Muscle layer of colon (tissue), 2 donors: Measurements from ENCODE around the gene ADAM12.

ENCODE experiments used
- H3K27ac ChIP-seq: one replicate; pipeline ENCODE4 v1.7.0; 2013; ENCODE audit warnings: low read depth, mild to moderate bottlenecking, low read length, moderate library complexity
- H3K27me3 ChIP-seq, 2 donors: one replicate each; pipeline ENCODE4 v1.7.0; 2013; ENCODE audit warnings: low read length in 2 of 2, mild to moderate bottlenecking in 2 of 2; ENCODE audit not compliant: insufficient read depth in 2 of 2, control insufficient read depth in 1 of 2
- H3K36me3 ChIP-seq: one replicate; pipeline ENCODE4 v1.7.0; 2013; ENCODE audit warnings: mild to moderate bottlenecking, low read length; ENCODE audit not compliant: insufficient read depth
- H3K4me1 ChIP-seq: one replicate; pipeline ENCODE4 v1.7.0; 2013; ENCODE audit warnings: mild to moderate bottlenecking, low read length; ENCODE audit not compliant: insufficient read depth
- H3K4me3 ChIP-seq, 2 donors: one replicate each; pipeline ENCODE4 v1.7.0; 2013; ENCODE audit warnings: low read length in 2 of 2, low read depth in 1 of 2, mild to moderate bottlenecking in 1 of 2, moderate library complexity in 1 of 2
- H3K9ac ChIP-seq: one replicate; pipeline ENCODE4 v1.7.0; 2013; ENCODE audit warnings: low read length
- H3K9me3 ChIP-seq: one replicate; pipeline ENCODE4 v1.7.0; 2013; ENCODE audit warnings: mild to moderate bottlenecking, low read length
- donor health status: abdominal sarcoma.
- donor health status: Adenocarcinoma of cecum.

ADAM12 gene

GRCh38 chr10:125997586-125997985, 390.7 kb downstream of the ADAM12 start:
- H3K9me3 ChIP-seq, result no peaks in the 10 kb centered on the region
- no peak overlapping the region for H3K9ac ChIP-seq
- H3K36me3 ChIP-seq, result no peaks in the 10 kb centered on the region
- H3K27ac ChIP-seq, result no peak overlapping the region
- H3K27me3 ChIP-seq, result no peaks in the 10 kb centered on the region
- H3K4me1 ChIP-seq, result no peaks in the 10 kb centered on the region
- no peak overlapping the region for H3K4me3 ChIP-seq

DNA sequence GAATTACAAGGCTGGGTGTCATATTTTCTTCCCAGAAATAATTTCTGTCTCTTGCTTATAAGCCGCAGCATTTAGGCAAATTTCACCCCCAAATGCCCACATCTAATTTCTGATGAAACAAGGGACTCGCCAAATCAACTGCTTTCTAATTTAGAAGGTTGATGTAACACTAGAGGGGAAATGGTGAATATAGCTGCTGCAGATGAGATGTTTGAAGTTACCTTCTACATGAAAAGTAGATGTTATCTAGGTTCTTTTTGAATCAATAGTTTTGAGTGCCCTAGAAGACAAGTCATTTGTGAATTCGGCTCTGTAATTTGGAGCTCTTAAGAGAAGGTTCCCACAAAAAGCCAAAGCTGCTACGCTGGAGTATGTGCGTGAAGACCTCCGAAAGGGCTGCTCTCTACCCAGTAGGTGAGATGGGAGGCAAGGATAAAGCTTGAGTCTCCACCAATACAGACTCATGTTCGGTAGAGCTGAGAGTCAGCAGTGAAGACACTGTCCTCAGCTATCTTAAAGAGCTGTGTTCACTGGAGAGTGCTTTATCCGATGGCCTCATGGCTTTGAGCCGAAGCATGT, 392.5 kb downstream of the ADAM12 start:
- no peaks in the 10 kb centered on the region for H3K9me3 ChIP-seq

DNA sequence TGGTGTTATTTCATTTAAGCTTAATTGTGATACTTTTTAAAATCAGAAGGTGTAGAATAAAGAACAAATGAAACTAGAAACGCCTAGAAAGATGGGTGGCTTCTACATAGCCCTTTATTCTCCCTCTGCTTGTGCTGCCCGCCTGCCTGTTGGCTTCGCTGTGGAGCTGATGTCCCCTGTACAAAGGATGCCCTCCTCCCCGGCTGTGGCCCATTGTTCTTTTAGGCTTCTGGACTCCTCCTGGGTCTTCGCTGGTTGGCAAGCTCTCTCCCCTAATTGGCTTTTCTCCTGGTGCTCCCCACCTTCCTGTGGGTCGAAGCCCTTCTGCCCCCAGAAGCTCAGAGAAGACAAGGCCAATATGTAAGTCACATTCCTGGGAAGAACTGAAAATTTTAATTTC, 393.7 kb downstream of the ADAM12 start:
- no peaks in the 10 kb centered on the region for H3K27me3 ChIP-seq
- no peaks in the 10 kb centered on the region for H3K36me3 ChIP-seq
- H3K9me3 ChIP-seq, result no peaks in the 10 kb centered on the region
- no peak overlapping the region for H3K4me3 ChIP-seq
- no peaks in the 10 kb centered on the region for H3K4me1 ChIP-seq
- H3K9ac ChIP-seq, result no peak overlapping the region
- no peak overlapping the region for H3K27ac ChIP-seq

More for the DNA sequence above, 392.5 kb downstream of the ADAM12 start:
- H3K27ac ChIP-seq, result no peak overlapping the region
- H3K4me3 ChIP-seq, result no peak overlapping the region
- H3K4me1 ChIP-seq, result no peaks in the 10 kb centered on the region
- H3K36me3 ChIP-seq, result no peaks in the 10 kb centered on the region
- H3K9ac ChIP-seq, result no peak overlapping the region
- no peaks in the 10 kb centered on the region for H3K27me3 ChIP-seq

DNA sequence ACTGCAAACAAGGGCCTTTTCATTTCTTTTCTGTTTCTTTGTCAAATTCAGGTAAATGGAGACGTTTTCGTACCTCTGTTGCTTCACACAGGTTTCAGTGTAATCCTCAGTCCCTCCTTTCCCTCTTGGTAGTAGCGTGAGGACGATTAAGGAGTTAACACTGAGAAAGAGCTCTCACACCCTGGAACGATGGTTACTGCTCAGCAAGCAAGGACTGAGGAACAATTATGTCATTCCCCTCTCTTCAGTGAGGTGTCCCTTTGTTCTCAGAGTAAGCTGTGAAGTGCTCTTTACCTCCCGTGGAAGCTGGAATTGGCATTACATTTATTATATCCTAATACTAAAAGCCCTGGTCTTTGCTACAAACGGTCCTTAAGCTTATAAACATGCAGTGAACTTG, 396.0 kb downstream of the ADAM12 start:
- no peaks in the 10 kb centered on the region for H3K4me1 ChIP-seq
- H3K9me3 ChIP-seq, result no peaks in the 10 kb centered on the region
- no peak overlapping the region for H3K9ac ChIP-seq
- H3K4me3 ChIP-seq, result no peak overlapping the region
- H3K27me3 ChIP-seq, result no peaks in the 10 kb centered on the region
- H3K27ac ChIP-seq, result no peak overlapping the region
- H3K36me3 ChIP-seq, result no peaks in the 10 kb centered on the region

DNA sequence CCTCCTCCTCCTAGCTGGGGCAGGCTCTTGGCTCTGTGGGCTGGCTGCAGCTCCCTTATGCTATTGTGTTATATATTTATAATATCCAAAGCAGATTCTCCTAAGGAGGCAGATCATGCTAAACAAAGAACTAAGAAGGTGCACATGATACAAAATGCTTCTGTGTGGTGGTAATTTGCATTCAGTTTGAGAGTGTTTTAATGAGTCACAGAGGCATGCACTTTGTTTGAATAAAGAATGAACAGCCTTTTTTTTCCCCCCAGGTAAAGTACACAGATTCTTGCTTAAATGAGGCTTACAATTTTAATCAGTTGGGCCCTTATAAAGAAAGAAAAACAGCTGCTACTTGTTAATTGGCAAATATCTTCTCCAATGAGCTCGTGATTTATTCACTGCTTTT, 396.9 kb downstream of the ADAM12 start:
- H3K36me3 ChIP-seq, result no peaks in the 10 kb centered on the region
- no peaks in the 10 kb centered on the region for H3K27me3 ChIP-seq
- H3K9me3 ChIP-seq, result no peaks in the 10 kb centered on the region
- H3K27ac ChIP-seq, result no peak overlapping the region
- H3K9ac ChIP-seq, result no peak overlapping the region
- H3K4me3 ChIP-seq, result no peak overlapping the region
- H3K4me1 ChIP-seq, result no peaks in the 10 kb centered on the region

- Histone ChIP-seq H3K36me3 (no peaks in the 10 kb centered on the region), H3K9me3 (no peaks in the 10 kb centered on the region), H3K27me3 (no peaks in the 10 kb centered on the region), H3K9ac (no peak overlapping the region), H3K4me3 (no peak overlapping the region), H3K4me1 (no peaks in the 10 kb centered on the region), H3K27ac (no peak overlapping the region)
Observed at GRCh38 chr10:125990974-125991373, 397.3 kb downstream of the ADAM12 start.

GRCh38 chr10:125989791-125990190, 398.5 kb downstream of the ADAM12 start:
- Histone ChIP-seq H3K9ac (no peak overlapping the region), H3K27ac (no peak overlapping the region), H3K36me3 (no peaks in the 10 kb centered on the region), H3K4me3 (no peak overlapping the region), H3K4me1 (no peaks in the 10 kb centered on the region), H3K9me3 (no peaks in the 10 kb centered on the region), H3K27me3 (no peaks in the 10 kb centered on the region)

GRCh38 chr10:125985557-125986240, 402.6 kb downstream of the ADAM12 start:
- no peaks in the 10 kb centered on the region for H3K36me3 ChIP-seq
- no peaks in the 10 kb centered on the region for H3K9me3 ChIP-seq
- no peak overlapping the region for H3K9ac ChIP-seq
- H3K27ac ChIP-seq, result no peak overlapping the region
- no peaks in the 10 kb centered on the region for H3K27me3 ChIP-seq
- H3K4me1 ChIP-seq, result no peaks in the 10 kb centered on the region
- no peak overlapping the region for H3K4me3 ChIP-seq

- H3K36me3 ChIP-seq, result no peaks in the 10 kb centered on the region
- no peaks in the 10 kb centered on the region for H3K9me3 ChIP-seq
- no peak overlapping the region for H3K9ac ChIP-seq
- H3K4me1 ChIP-seq, result no peaks in the 10 kb centered on the region
- no peak overlapping the region for H3K4me3 ChIP-seq
- no peaks in the 10 kb centered on the region for H3K27me3 ChIP-seq
- no peak overlapping the region for H3K27ac ChIP-seq
Observed at GRCh38 chr10:125984865-125985495, 403.3 kb downstream of the ADAM12 start.

DNA sequence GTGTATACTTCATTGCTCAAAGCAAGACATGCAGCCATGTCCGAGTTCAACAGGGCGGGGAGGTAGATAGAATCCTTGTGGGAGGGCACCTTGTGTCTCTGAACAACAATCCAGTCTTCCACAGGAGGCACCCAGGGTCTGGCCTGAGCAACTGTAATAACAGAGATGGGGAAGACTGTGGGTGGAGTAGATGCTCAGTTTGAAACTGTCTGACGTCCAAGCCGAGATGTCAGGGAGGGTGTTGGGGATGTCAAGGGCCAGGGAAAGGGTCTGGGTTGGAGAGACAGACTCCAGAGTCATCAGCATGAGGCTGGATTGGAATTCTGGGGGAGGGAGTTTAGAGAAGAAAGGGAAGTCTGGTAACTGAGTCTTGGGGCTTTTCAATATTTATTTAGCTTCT, 403.9 kb downstream of the ADAM12 start:
- H3K9me3 ChIP-seq, result no peaks in the 10 kb centered on the region
- H3K36me3 ChIP-seq, result no peaks in the 10 kb centered on the region
- H3K4me1 ChIP-seq, result no peaks in the 10 kb centered on the region
- H3K27me3 ChIP-seq, result no peaks in the 10 kb centered on the region
- H3K9ac ChIP-seq, result no peak overlapping the region
- H3K27ac ChIP-seq, result no peak overlapping the region
- H3K4me3 ChIP-seq, result no peak overlapping the region

- Histone ChIP-seq H3K27me3 (no peaks in the 10 kb centered on the region), H3K4me3 (no peak overlapping the region), H3K9ac (no peak overlapping the region), H3K9me3 (no peaks in the 10 kb centered on the region), H3K36me3 (no peaks in the 10 kb centered on the region), H3K27ac (no peak overlapping the region), H3K4me1 (no peaks in the 10 kb centered on the region)
Observed at GRCh38 chr10:125983656-125984055, 404.6 kb downstream of the ADAM12 start.

GRCh38 chr10:125983161-125983560, 405.1 kb downstream of the ADAM12 start:
- no peak overlapping the region for H3K9ac ChIP-seq
- H3K4me3 ChIP-seq, result no peak overlapping the region
- H3K36me3 ChIP-seq, result no peaks in the 10 kb centered on the region
- H3K27me3 ChIP-seq, result no peaks in the 10 kb centered on the region
- no peaks in the 10 kb centered on the region for H3K9me3 ChIP-seq
- H3K27ac ChIP-seq, result no peak overlapping the region
- H3K4me1 ChIP-seq, result no peaks in the 10 kb centered on the region
